Calu3 (cell line): ENCODE measurements around the gene ZNF433. TPM values are rescaled to one million over a fixed set of nuclear protein-coding genes. Genes with fewer than 3 reads are reported as not detected.

Source experiments
- BruUV-seq: library from RNA; stranded (reverse); fragments of 400-500 nt; replicated peaks from 2 replicates; lab custom pipeline; 2021; lab: Mats Ljungman, UMichigan
- CTCF ChIA-PET: fragments of 300-600 bp; sonication (Branson Sonifier 250); formaldehyde crosslinking; loops from one replicate; lab custom pipeline; 2022; ENCODE audit warnings: antibody characterized with exemption; lab: Charles Lee
- DNase-seq: peaks from one replicate; pipeline ENCODE4 v3.0.0; 2022
- H3K27ac Mint-ChIP-seq: one replicate; pipeline ENCODE4 v1.8.0; 2022; ENCODE audit warnings: mixed read lengths; ENCODE audit not compliant: unreplicated experiment
- H3K27me3 Mint-ChIP-seq: one replicate; pipeline ENCODE4 v1.8.0; 2022; ENCODE audit warnings: mixed read lengths; ENCODE audit not compliant: unreplicated experiment
- H3K36me3 Mint-ChIP-seq: one replicate; pipeline ENCODE4 v1.8.0; 2022; ENCODE audit warnings: mild to moderate bottlenecking, moderate library complexity, mixed read lengths; ENCODE audit not compliant: insufficient read depth, unreplicated experiment
- H3K4me1 Mint-ChIP-seq: one replicate; pipeline ENCODE4 v1.8.0; 2022; ENCODE audit warnings: mild to moderate bottlenecking, low read depth, mixed read lengths; ENCODE audit not compliant: unreplicated experiment
- H3K4me3 Mint-ChIP-seq: one replicate; pipeline ENCODE4 v1.8.0; 2022; ENCODE audit warnings: mild to moderate bottlenecking, low read depth, moderate library complexity, mixed read lengths; ENCODE audit not compliant: unreplicated experiment
- H3K9me3 Mint-ChIP-seq: one replicate; pipeline ENCODE4 v1.8.0; 2022; ENCODE audit warnings: low read depth, mixed read lengths; ENCODE audit not compliant: unreplicated experiment
- CTCF ChIP-seq: fragments of 200-600 bp; IDR thresholded peaks from one replicate; pipeline ENCODE4 v1.8.0; 2022; ENCODE audit warnings: antibody characterized with exemption; ENCODE audit not compliant: unreplicated experiment
- intact Hi-C: fragments of 100-400 bp; cut with micrococcal nuclease; formaldehyde crosslinking; loops from one replicate; pipeline ENCODE4 v1.10.0; 2022; ENCODE audit not compliant: unreplicated experiment
- total RNA-seq: library from RNA; stranded (reverse); gene quantifications from 2 replicates; pipeline ENCODE4 v1.2.3, GENCODE V29; 2022

The ZNF433 gene
- total RNA-seq, 1 experiment from 2014 or later = 3.0 TPM

GRCh38 chr19:12034198-12034597 lies 1.3 kb downstream of the ZNF433 start:
- intact Hi-C loops = no loop called here
- H3K27ac Mint-ChIP-seq = no peak overlapping the region
- no TSS peak for BruUV-seq

GRCh38 chr19:12015753-12016116 lies 19.7 kb downstream of the ZNF433 start:
- peaks cover 5% of the 10 kb centered on the region for H3K9me3 Mint-ChIP-seq
- H3K27ac Mint-ChIP-seq = no peak overlapping the region

More at GRCh38 chr19:12034198-12034597, 1.3 kb downstream of the ZNF433 start:
- Mint-ChIP-seq H3K4me3 (peak overlapping the region; percentile 76), H3K27me3 (no peaks in the 10 kb centered on the region), H3K9me3 (no peaks in the 10 kb centered on the region), H3K4me1 (no peaks in the 10 kb centered on the region), H3K36me3 (peaks cover 9% of the 10 kb centered on the region)
- DNase-seq = no peak
- no peak for TF ChIP-seq CTCF
- CTCF ChIA-PET = no interaction called here

GRCh38 chr19:12015015-12015752 lies 20.3 kb downstream of the ZNF433 start:
- Mint-ChIP-seq H3K36me3 (peaks cover 8% of the 10 kb centered on the region), H3K4me1 (no peaks in the 10 kb centered on the region), H3K27me3 (no peaks in the 10 kb centered on the region), H3K4me3 (no peak overlapping the region), H3K27ac (no peak overlapping the region), H3K9me3 (peaks cover 5% of the 10 kb centered on the region)
- CTCF ChIA-PET = no interaction called here
- no TSS peak for BruUV-seq
- intact Hi-C loops = no loop called here
- no peak for DNase-seq
- TF ChIP-seq CTCF = no peak

More at GRCh38 chr19:12015753-12016116, 19.7 kb downstream of the ZNF433 start:
- Mint-ChIP-seq H3K27me3 (no peaks in the 10 kb centered on the region), H3K36me3 (peaks cover 8% of the 10 kb centered on the region), H3K4me3 (no peak overlapping the region), H3K4me1 (no peaks in the 10 kb centered on the region)
- CTCF ChIA-PET = no interaction called here
- no TSS peak for BruUV-seq
- intact Hi-C loops = no loop called here
- no peak for TF ChIP-seq CTCF
- no peak for DNase-seq

- Mint-ChIP-seq H3K27me3 (no peaks in the 10 kb centered on the region), H3K4me1 (no peaks in the 10 kb centered on the region), H3K9me3 (peaks cover 10% of the 10 kb centered on the region), H3K36me3 (no peaks in the 10 kb centered on the region), H3K27ac (no peak overlapping the region), H3K4me3 (no peak overlapping the region)
- DNase-seq = no peak
- BruUV-seq = no TSS peak
- CTCF ChIA-PET = no interaction called here
- no peak for TF ChIP-seq CTCF
- intact Hi-C loops = no loop called here
Observed at GRCh38 chr19:12000152-12000981, 35.1 kb downstream of the ZNF433 start.
